Neural crest cell (in vitro differentiated cells): ENCODE measurements around the gene TAX1BP3. TPM values are rescaled to one million over a fixed set of nuclear protein-coding genes. Genes with fewer than 3 reads are reported as not detected.

Experiments
- DNase-seq: peaks from one replicate; pipeline ENCODE4 v3.0.0; 2021; ENCODE audit warnings: low read depth, mixed read lengths, low spot score
- H3K27ac Mint-ChIP-seq: one replicate; pipeline ENCODE4 v1.8.0; 2021; ENCODE audit warnings: mild to moderate bottlenecking, mixed read lengths; ENCODE audit not compliant: unreplicated experiment
- H3K27me3 Mint-ChIP-seq: 2 replicates; pipeline ENCODE4 v1.8.0; 2021; ENCODE audit warnings: low read depth, mild to moderate bottlenecking, mixed read lengths
- H3K36me3 Mint-ChIP-seq: 2 replicates; pipeline ENCODE4 v1.8.0; 2021; ENCODE audit warnings: low read depth, mild to moderate bottlenecking, mixed read lengths
- H3K4me1 Mint-ChIP-seq: 2 replicates; pipeline ENCODE4 v1.8.0; 2021; ENCODE audit warnings: mixed read lengths
- H3K4me3 Mint-ChIP-seq: one replicate; pipeline ENCODE4 v1.8.0; 2021; ENCODE audit warnings: mild to moderate bottlenecking, mixed read lengths
- H3K9me3 Mint-ChIP-seq: 2 replicates; pipeline ENCODE4 v1.8.0; 2021; ENCODE audit warnings: mixed read lengths
- total RNA-seq: library from RNA; stranded (reverse); gene quantifications from 2 replicates; pipeline ENCODE4 v1.2.1, GENCODE V29; 2021
- TF ChIP-seq, protein P1 (sequence below): fragments of 200-600 bp; sonication (generic); conservative IDR thresholded peaks from 2 replicates; pipeline ENCODE4 v1.5.0; 2021; ENCODE audit warnings: antibody characterized with exemption, mild to moderate bottlenecking

Gene TAX1BP3
- total RNA-seq, 1 donor from 2014 or later: 65.8 TPM

DNA sequence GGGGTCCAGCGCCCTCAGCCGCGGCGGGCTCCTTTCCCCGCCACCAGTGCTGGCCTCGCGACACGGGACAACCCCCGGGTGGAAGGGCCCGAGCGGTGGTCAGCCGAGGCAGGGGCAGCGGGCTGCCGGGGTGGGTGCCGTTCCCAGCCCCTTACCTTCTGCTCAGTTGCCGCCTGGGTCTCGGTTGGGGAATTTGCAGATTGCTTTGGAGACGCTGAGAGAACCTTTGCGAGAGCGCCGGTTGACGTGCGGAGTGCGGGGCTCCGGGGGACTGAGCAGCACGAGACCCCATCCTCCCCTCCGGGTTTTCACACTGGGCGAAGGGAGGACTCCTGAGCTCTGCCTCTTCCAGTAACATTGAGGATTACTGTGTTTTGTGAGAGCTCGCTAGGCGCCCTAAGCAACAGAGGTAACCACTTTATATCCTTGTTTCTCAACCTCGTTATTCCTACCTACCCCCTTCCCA, 31.4 kb downstream of the TAX1BP3 start:
- Mint-ChIP-seq H3K36me3 (peaks cover 2% of the 10 kb centered on the region), H3K4me3 (peak overlapping the region; percentile 89), H3K4me1 (peaks cover 33% of the 10 kb centered on the region), H3K9me3 (no peaks in the 10 kb centered on the region), H3K27ac (no peak overlapping the region), H3K27me3 (no peaks in the 10 kb centered on the region)
- TF ChIP-seq, protein P1, sequence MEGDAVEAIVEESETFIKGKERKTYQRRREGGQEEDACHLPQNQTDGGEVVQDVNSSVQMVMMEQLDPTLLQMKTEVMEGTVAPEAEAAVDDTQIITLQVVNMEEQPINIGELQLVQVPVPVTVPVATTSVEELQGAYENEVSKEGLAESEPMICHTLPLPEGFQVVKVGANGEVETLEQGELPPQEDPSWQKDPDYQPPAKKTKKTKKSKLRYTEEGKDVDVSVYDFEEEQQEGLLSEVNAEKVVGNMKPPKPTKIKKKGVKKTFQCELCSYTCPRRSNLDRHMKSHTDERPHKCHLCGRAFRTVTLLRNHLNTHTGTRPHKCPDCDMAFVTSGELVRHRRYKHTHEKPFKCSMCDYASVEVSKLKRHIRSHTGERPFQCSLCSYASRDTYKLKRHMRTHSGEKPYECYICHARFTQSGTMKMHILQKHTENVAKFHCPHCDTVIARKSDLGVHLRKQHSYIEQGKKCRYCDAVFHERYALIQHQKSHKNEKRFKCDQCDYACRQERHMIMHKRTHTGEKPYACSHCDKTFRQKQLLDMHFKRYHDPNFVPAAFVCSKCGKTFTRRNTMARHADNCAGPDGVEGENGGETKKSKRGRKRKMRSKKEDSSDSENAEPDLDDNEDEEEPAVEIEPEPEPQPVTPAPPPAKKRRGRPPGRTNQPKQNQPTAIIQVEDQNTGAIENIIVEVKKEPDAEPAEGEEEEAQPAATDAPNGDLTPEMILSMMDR: no peak
- DNase-seq: no peak

DNA sequence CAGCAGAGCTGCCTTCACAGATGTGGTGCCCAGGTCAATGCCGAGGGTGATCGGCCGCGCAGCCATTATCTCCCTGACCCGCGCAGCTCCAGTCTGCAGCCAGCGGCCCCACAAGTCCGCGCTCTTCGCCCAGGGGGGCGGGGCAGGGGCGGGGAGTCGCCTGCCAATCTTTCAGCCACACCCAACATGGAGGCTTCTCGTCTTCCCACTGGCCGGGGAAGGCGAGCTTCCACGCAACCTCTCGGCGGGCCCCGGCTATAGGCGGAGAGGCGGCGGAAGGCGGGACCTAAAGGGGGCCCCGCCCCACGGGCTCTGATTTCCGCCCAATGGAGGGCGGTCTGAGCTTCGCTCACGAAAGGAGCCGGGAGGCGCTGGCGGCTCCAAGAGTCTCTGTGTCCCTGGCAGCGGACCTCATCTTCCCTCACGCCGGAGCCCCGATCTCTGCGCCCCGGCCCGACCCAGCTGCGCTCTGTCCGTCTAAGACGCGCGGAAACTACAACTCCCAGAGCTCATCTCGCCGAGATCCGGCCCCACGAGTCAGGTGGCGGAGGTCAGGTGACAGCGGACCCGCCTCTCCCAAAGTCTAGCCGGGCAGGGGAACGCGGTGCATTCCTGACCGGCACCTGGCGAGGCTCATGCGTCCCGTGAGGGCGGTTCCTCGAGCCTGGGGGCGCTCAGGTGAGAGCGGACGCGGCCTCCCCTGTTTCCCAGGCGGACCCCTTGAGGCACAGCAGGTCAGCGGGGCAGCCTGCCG, 32.0 kb downstream of the TAX1BP3 start, which contains the start of the genes CTNS and SHPK:
Gene CTNS, plus strand, starts transcription at position 607 of the 754 bp plus-strand sequence. CDS start 3,447 bp downstream, outside the sequence.
Gene SHPK, minus strand, starts transcription at position 97 of the 754 bp plus-strand sequence. Its CDS starts 31 bp downstream, at position 66.
- H3K27ac Mint-ChIP-seq: peak within 1 kb of the TSS; percentile 99

DNA sequence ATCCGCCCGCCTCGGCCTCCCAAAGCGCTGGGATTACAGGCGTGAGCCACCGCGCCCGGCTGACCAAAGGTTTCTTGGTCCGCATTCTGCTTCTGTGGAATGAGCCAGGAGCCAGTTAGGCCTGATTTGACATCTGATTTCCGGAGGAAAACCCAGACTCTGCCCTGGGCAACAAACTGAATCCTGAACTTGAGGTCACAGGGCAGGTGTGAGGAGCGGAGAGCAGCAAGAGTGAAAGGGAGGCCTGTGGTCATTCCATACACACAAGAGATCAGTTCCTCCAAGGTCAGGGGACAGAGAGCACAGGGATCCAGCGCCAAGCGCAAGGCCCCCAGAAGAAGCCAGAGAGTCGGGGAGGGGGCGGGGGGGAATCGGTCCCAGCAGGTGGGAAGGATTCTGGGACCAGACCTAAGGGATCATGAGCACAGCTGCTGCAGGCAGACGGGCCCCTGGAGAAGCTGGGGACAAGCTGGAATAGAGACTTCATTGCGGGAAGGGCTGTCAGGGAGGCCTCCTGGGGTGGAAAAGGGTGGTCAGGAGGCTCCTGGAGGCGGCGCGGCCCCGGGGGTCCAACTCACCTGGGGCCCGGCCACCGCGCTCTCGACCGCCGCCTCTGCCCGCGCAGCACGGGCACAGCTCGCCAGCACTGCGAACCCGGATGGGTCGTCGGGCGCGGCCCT, 32.8 kb downstream of the TAX1BP3 start:
- no peaks in the 10 kb centered on the region for H3K9me3 Mint-ChIP-seq
- no peak overlapping the region for H3K27ac Mint-ChIP-seq
- peaks cover 33% of the 10 kb centered on the region for H3K4me1 Mint-ChIP-seq
- H3K36me3 Mint-ChIP-seq: peaks cover 2% of the 10 kb centered on the region
- TF ChIP-seq, protein P1: no peak
- peak overlapping the region; percentile 99 for H3K4me3 Mint-ChIP-seq
- DNase-seq: no peak
- H3K27me3 Mint-ChIP-seq: no peaks in the 10 kb centered on the region

More for the DNA sequence above, 32.0 kb downstream of the TAX1BP3 start, which contains the start of the genes CTNS and SHPK:
- peaks cover 33% of the 10 kb centered on the region for H3K4me1 Mint-ChIP-seq
- H3K27me3 Mint-ChIP-seq: no peaks in the 10 kb centered on the region
- DNase-seq: peak; percentile 91
- H3K36me3 Mint-ChIP-seq: peaks cover 2% of the 10 kb centered on the region
- TF ChIP-seq, protein P1: no peak
- peak within 1 kb of the TSS; percentile 99 for H3K4me3 Mint-ChIP-seq
- no peaks in the 10 kb centered on the region for H3K9me3 Mint-ChIP-seq

DNA sequence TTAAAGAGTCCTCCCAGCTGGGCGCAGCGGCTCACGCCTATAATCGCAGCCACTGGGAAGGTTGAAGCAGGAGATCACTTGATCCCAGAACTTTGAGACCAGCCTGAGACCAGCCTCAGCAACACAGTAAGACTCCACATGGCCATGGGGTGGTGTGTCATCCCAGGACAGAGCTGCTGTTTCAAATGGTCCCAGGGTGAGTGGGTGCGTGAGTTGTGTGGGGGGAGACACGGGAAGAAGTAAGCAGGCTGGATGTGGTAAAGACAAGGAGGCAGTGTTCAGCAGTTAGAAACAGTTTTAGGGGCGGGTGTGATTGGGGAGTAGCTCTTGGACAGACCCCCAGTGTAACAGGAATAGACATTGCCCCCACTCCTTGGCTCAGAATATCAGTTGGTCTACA, 36.1 kb downstream of the TAX1BP3 start:
- Mint-ChIP-seq H3K4me1 (peaks cover 19% of the 10 kb centered on the region), H3K4me3 (peak overlapping the region; percentile 51), H3K36me3 (peaks cover 10% of the 10 kb centered on the region), H3K9me3 (no peaks in the 10 kb centered on the region), H3K27me3 (no peaks in the 10 kb centered on the region), H3K27ac (no peak overlapping the region)
- no peak for DNase-seq
- TF ChIP-seq, protein P1: no peak

DNA sequence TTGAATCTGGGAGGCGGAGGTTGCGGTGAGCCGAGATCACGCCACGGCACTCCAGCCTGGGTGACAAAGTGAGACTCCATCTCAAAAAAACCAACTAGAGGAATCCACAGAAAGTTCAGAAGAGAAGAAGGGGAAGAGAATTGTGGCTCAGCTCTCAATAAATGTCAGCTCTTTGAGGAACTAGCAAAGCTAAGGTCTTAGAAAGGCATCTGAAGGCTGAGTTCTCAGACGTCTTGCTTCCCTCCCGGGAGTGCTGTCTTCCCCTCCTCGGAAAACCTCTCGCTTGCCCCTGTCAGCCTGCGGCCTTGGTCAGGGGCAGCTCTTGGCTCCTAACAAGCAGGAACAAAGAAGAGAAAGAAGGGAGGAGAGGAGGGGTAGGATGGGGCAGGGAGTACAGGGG, 37.6 kb downstream of the TAX1BP3 start:
- DNase-seq: no peak
- no peaks in the 10 kb centered on the region for H3K9me3 Mint-ChIP-seq
- H3K4me3 Mint-ChIP-seq: no peak overlapping the region
- no peaks in the 10 kb centered on the region for H3K27me3 Mint-ChIP-seq
- peaks cover 16% of the 10 kb centered on the region for H3K4me1 Mint-ChIP-seq
- TF ChIP-seq, protein P1: no peak
- peaks cover 18% of the 10 kb centered on the region for H3K36me3 Mint-ChIP-seq
- no peak overlapping the region for H3K27ac Mint-ChIP-seq
